Activated CD4-positive, alpha-beta T cell treated with anti-CD3 and anti-CD28 coated beads, Interleukin-2, amount 10 ng/mL, durations not matched to agents 7 days and 5 days (primary cell): ENCODE data around the gene PTPN11. TPM values are rescaled to one million over a fixed set of nuclear protein-coding genes. Genes with fewer than 3 reads are reported as not detected.

Source experiments
- CTCF ChIA-PET: fragments of 350-600 bp; sonication (Branson Sonifier 250); formaldehyde crosslinking; loops from one replicate; lab custom pipeline; 2021; ENCODE audit warnings: antibody characterized with exemption; lab: Charles Lee
- POLR2A ChIA-PET: fragments of 350-600 bp; sonication (Branson Sonifier 250); formaldehyde crosslinking; loops from one replicate; lab custom pipeline; 2021; ENCODE audit warnings: antibody characterized with exemption; lab: Charles Lee
- DNase-seq: peaks from one replicate; pipeline ENCODE4 v3.0.0-alpha.2; 2020
- H3K27ac Mint-ChIP-seq: one replicate; pipeline ENCODE4 v1.8.0; 2021; ENCODE audit warnings: mild to moderate bottlenecking, moderate library complexity, mixed read lengths
- H3K27me3 Mint-ChIP-seq: one replicate; pipeline ENCODE4 v1.8.0; 2021; ENCODE audit warnings: mixed read lengths
- H3K36me3 Mint-ChIP-seq: one replicate; pipeline ENCODE4 v1.8.0; 2021; ENCODE audit warnings: low read depth, mixed read lengths
- H3K4me1 Mint-ChIP-seq: one replicate; pipeline ENCODE4 v1.8.0; 2021; ENCODE audit warnings: mixed read lengths
- H3K4me3 Mint-ChIP-seq: one replicate; pipeline ENCODE4 v1.8.0; 2021; ENCODE audit warnings: mild to moderate bottlenecking, moderate library complexity, mixed read lengths
- H3K9me3 Mint-ChIP-seq: one replicate; pipeline ENCODE4 v1.8.0; 2021; ENCODE audit warnings: mixed read lengths
- total RNA-seq, 2 experiments: library from RNA; stranded (reverse); gene quantifications; one replicate each; pipeline ENCODE4 v1.2.3, GENCODE V29; 2021

Gene PTPN11
- total RNA-seq, 2 experiments from 2014 or later = 79.2 to 84.4 TPM

GRCh38 chr12:112546996-112547395 is 128.2 kb downstream of the PTPN11 start:
- no peaks in the 10 kb centered on the region for H3K9me3 Mint-ChIP-seq
- ChIA-PET POLR2A (no interaction called here), CTCF (no interaction called here)
- H3K4me1 Mint-ChIP-seq = no peaks in the 10 kb centered on the region
- peaks cover 3% of the 10 kb centered on the region for H3K27me3 Mint-ChIP-seq
- no peak for DNase-seq
- no peaks in the 10 kb centered on the region for H3K36me3 Mint-ChIP-seq
- H3K27ac Mint-ChIP-seq = no peak overlapping the region
- no peak overlapping the region for H3K4me3 Mint-ChIP-seq

GRCh38 chr12:112549031-112549430 is 130.3 kb downstream of the PTPN11 start:
- CTCF ChIA-PET = no interaction called here
- Mint-ChIP-seq H3K27me3 (peaks cover 7% of the 10 kb centered on the region), H3K4me3 (no peak overlapping the region), H3K27ac (no peak overlapping the region), H3K9me3 (peaks cover 4% of the 10 kb centered on the region), H3K4me1 (no peaks in the 10 kb centered on the region), H3K36me3 (no peaks in the 10 kb centered on the region)
- DNase-seq = no peak
- POLR2A ChIA-PET = no interaction called here

GRCh38 chr12:112551681-112552080 is 132.9 kb downstream of the PTPN11 start:
- H3K4me3 Mint-ChIP-seq = no peak overlapping the region
- DNase-seq = no peak
- no peaks in the 10 kb centered on the region for H3K4me1 Mint-ChIP-seq
- ChIA-PET CTCF (no interaction called here), POLR2A (no interaction called here)
- no peaks in the 10 kb centered on the region for H3K36me3 Mint-ChIP-seq
- peaks cover 10% of the 10 kb centered on the region for H3K27me3 Mint-ChIP-seq
- peaks cover 4% of the 10 kb centered on the region for H3K9me3 Mint-ChIP-seq
- H3K27ac Mint-ChIP-seq = no peak overlapping the region

DNA sequence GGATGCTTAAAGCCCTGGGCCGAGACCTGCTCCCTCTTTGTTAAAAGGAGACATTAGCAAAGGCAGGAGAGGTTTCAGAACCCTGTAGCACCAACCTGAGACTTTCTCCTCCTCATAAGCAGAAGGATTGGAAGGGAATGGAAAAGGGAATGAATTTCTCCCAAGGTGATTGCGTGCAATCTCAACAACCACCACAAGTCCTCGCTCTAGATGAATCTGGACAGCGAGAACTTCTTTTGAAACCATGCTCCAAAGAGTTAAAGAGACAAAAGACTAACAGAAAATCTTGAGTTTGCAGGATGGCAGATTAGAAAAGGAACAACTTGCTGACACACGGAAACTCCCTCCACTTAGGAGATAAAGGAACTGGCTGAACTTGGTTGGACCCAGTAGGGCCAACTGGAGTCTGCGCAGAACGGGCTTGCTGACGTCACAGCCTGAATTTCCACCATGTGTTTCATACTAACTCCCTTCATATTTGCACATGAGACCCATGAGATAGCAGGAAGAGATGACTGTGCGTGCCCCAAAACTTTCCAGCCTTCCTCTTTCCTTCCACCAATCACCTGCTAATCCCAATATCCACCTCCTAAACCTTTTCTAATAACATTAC is 137.0 kb downstream of the PTPN11 start:
- no peaks in the 10 kb centered on the region for H3K36me3 Mint-ChIP-seq
- no peak for DNase-seq
- H3K27ac Mint-ChIP-seq = no peak overlapping the region
- POLR2A ChIA-PET = no interaction called here
- H3K9me3 Mint-ChIP-seq = peaks cover 4% of the 10 kb centered on the region
- H3K27me3 Mint-ChIP-seq = peaks cover 9% of the 10 kb centered on the region
- no peaks in the 10 kb centered on the region for H3K4me1 Mint-ChIP-seq
- H3K4me3 Mint-ChIP-seq = no peak overlapping the region
- CTCF ChIA-PET = no interaction called here

DNA sequence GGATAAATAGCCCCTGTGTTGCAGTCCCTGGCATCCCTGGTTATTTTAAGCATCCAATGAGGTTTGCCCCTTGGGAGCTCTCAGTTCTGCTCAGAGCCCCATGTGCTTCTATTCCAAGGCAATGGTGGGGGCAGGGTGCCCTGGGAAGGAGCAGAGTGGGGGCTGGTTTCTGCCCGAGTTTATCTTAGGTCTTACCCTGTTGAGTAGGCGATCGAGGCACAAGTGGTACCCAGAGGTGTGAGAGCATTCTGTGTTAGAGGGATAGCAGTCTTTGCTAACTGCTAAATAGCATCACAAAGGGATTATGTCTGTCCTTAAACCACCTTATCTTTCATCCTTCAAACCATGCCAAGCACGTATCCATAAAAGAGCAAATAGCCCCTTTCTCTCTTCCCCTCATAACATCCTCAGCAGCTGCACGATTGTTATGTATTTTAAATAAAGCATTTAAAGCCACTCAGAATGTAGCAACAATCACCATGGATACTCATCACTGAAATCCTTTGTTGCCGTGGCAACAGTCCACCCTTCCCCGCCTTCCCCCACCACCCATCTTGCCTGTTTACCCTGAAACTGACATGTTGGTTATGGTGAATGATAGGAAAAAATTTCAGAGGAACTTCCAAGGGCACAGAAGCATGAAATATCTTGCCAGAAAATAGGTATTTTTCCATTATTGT is 139.3 kb downstream of the PTPN11 start:
- Mint-ChIP-seq H3K36me3 (no peaks in the 10 kb centered on the region), H3K27ac (no peak overlapping the region), H3K4me1 (no peaks in the 10 kb centered on the region), H3K9me3 (peaks cover under 1% of the 10 kb centered on the region), H3K27me3 (peaks cover 7% of the 10 kb centered on the region), H3K4me3 (no peak overlapping the region)
- no peak for DNase-seq
- POLR2A ChIA-PET = no interaction called here
- CTCF ChIA-PET = interaction anchor here (0.6 kb wide), 1 partner anchor 756 kb away, joined by 4 read pairs; no protein-coding TSS in a partner anchor

Other genes starting within 250 kb of the PTPN11 start
- 10 to 100 TPM; 43.2 to 44.7 TPM for gene HECTD4, start 36.5 kb upstream of the PTPN11 start, total RNA-seq
- gene RPL6, start 9.3 kb upstream of the PTPN11 start, total RNA-seq = 1,000 to 10,000 TPM; 1,236 to 1,343 TPM